ENCODE results near the gene FYTTD1. TPM values are rescaled to one million over a fixed set of nuclear protein-coding genes. Genes with fewer than 3 reads are reported as not detected.
A peak's percentile ranks its signal among the peaks of the same experiment; 100 is the strongest.

The FYTTD1 gene
- polyA plus RNA-seq, 1 donor from 2014 or later = 87.0 TPM

- TF ChIP-seq EZH2 (IDR thresholded peaks at IDR 0.05; ENCODE audit: borderline replicate concordance, insufficient read depth, low read length, poor library complexity, severe bottlenecking) (no peak), REST (IDR thresholded peaks at IDR 0.05; ENCODE audit: borderline replicate concordance) (peak; percentile 74), SMC3 (conservative IDR thresholded peaks at IDR 0.05; ENCODE audit: poor library complexity) (no peak), POLR2AphosphoS5 (IDR thresholded peaks at IDR 0.05) (peak; percentile 85), EP300 (conservative IDR thresholded peaks at IDR 0.05; ENCODE audit: poor library complexity, severe bottlenecking) (no peak), RAD21 (conservative IDR thresholded peaks at IDR 0.05) (no peak), TAF1 (IDR thresholded peaks at IDR 0.05; ENCODE audit: low read depth) (peak; percentile 86), CTCF (IDR thresholded peaks at IDR 0.05; ENCODE audit: poor library complexity, severe bottlenecking) (no peak), MXI1 (conservative IDR thresholded peaks at IDR 0.05; ENCODE audit: poor library complexity, severe bottlenecking) (peak; percentile 81)
- Histone ChIP-seq H3K27me3 (ENCODE audit: insufficient read depth, low read depth, low read length) (no peaks in the 10 kb centered on the region), H3K4me2 (ENCODE audit: low read length) (peak within 1 kb of the TSS; percentile 87), H3K9me2 (ENCODE audit: insufficient read depth, low read length) (no peaks in the 10 kb centered on the region), H3F3A (ENCODE audit: insufficient read depth, low read length, poor library complexity, severe bottlenecking) (peaks cover 3% of the 10 kb centered on the region), H3K27ac (ENCODE audit: low read length) (peak within 1 kb of the TSS; percentile 92), H4K20me1 (ENCODE audit: insufficient read depth) (no peaks in the 10 kb centered on the region), H3K9me3 (ENCODE audit: low read length) (no peaks in the 10 kb centered on the region), H2AFZ (ENCODE audit: low read depth, low read length) (peak within 1 kb of the TSS; percentile 76), H3K36me3 (ENCODE audit: insufficient read depth, low read length) (no peaks in the 10 kb centered on the region), H3K9ac (ENCODE audit: low read length) (peak within 1 kb of the TSS; percentile 84), H3K4me3 (ENCODE audit: low read length) (peak within 1 kb of the TSS; percentile 70), H3K79me2 (replicated peaks; ENCODE audit: insufficient read depth, low read length) (peaks cover 13% of the 10 kb centered on the region)
Observed at GRCh38 chr3:197736491-197737318, 13.0 kb upstream of the FYTTD1 start, which contains the start of gene RUBCN. TSS of gene RUBCN (minus strand) at chr3:197736904. CDS start at chr3:197736719, 185 bp downstream.

- Histone ChIP-seq H4K20me1 (ENCODE audit: insufficient read depth) (no peaks in the 10 kb centered on the region), H3K9me2 (ENCODE audit: insufficient read depth, low read length) (no peaks in the 10 kb centered on the region), H3K36me3 (ENCODE audit: insufficient read depth, low read length) (no peaks in the 10 kb centered on the region), H3K79me2 (replicated peaks; ENCODE audit: insufficient read depth, low read length) (peaks cover 13% of the 10 kb centered on the region), H3K4me2 (ENCODE audit: low read length) (peak overlapping the region; percentile 79), H3F3A (ENCODE audit: insufficient read depth, low read length, poor library complexity, severe bottlenecking) (peaks cover 3% of the 10 kb centered on the region), H3K9me3 (ENCODE audit: low read length) (no peaks in the 10 kb centered on the region), H3K9ac (ENCODE audit: low read length) (peak overlapping the region; percentile 82), H3K4me3 (ENCODE audit: low read length) (peak overlapping the region; percentile 70), H3K27ac (ENCODE audit: low read length) (peak overlapping the region; percentile 92), H3K27me3 (ENCODE audit: insufficient read depth, low read depth, low read length) (no peaks in the 10 kb centered on the region), H2AFZ (ENCODE audit: low read depth, low read length) (peak overlapping the region; percentile 76)
- TF ChIP-seq MXI1 (conservative IDR thresholded peaks at IDR 0.05; ENCODE audit: poor library complexity, severe bottlenecking) = no peak
- no peak for TF ChIP-seq CTCF (IDR thresholded peaks at IDR 0.05; ENCODE audit: poor library complexity, severe bottlenecking)
- TF ChIP-seq SMC3 (conservative IDR thresholded peaks at IDR 0.05; ENCODE audit: poor library complexity) = peak; percentile 34
- no peak for TF ChIP-seq POLR2AphosphoS5 (IDR thresholded peaks at IDR 0.05)
- TF ChIP-seq RAD21 (conservative IDR thresholded peaks at IDR 0.05) = no peak
- TF ChIP-seq REST (IDR thresholded peaks at IDR 0.05; ENCODE audit: borderline replicate concordance) = no peak
- no peak for TF ChIP-seq EP300 (conservative IDR thresholded peaks at IDR 0.05; ENCODE audit: poor library complexity, severe bottlenecking)
- TF ChIP-seq EZH2 (IDR thresholded peaks at IDR 0.05; ENCODE audit: borderline replicate concordance, insufficient read depth, low read length, poor library complexity, severe bottlenecking) = no peak
- TF ChIP-seq TAF1 (IDR thresholded peaks at IDR 0.05; ENCODE audit: low read depth) = peak; percentile 26
Observed at GRCh38 chr3:197737319-197737649, 12.4 kb upstream of the FYTTD1 start.

Measured in neural cell (in vitro differentiated cells).